Suprapubic skin (tissue), 4 donors: ENCODE data around the gene DENND4C. TPM values are rescaled to one million over a fixed set of nuclear protein-coding genes. Genes with fewer than 3 reads are reported as not detected.
"Not testable (repeated sequence)": the region's sequence is repeated elsewhere in the genome, so short reads cannot be mapped to it uniquely, and the experiment has no call there.

Experiments used
- DNase-seq, 2 donors: peaks; one replicate each; pipeline ENCODE4 v3.0.0-alpha.2; 2019; ENCODE audit warnings: low spot score in 2 of 2
- H3K27ac ChIP-seq: fragments of 200-600 bp; sonication (generic); one replicate; pipeline ENCODE4 v1.5.1; 2019
- H3K27me3 ChIP-seq: fragments of 200-600 bp; sonication (generic); one replicate; pipeline ENCODE4 v1.5.1; 2019
- H3K36me3 ChIP-seq: fragments of 200-600 bp; sonication (generic); one replicate; pipeline ENCODE4 v1.5.1; 2019
- H3K4me1 ChIP-seq: fragments of 200-600 bp; sonication (generic); one replicate; pipeline ENCODE4 v1.5.1; 2019
- H3K4me3 ChIP-seq: fragments of 200-600 bp; sonication (generic); one replicate; pipeline ENCODE4 v1.5.1; 2019; ENCODE audit warnings: mild to moderate bottlenecking
- H3K9me3 ChIP-seq: fragments of 200-600 bp; sonication (generic); one replicate; pipeline ENCODE4 v1.5.1; 2019
- EP300 ChIP-seq: sonication (generic); formaldehyde crosslinking; IDR thresholded peaks from one replicate; pipeline ENCODE4 v1.6.1; 2017; ENCODE audit warnings: antibody characterized with exemption
- POLR2A ChIP-seq, 2 donors: fragments of 450-650 bp; IDR thresholded peaks; one replicate each; pipeline ENCODE4 v1.6.1; 2017; ENCODE audit warnings: antibody characterized with exemption in 2 of 2, mild to moderate bottlenecking in 2 of 2, moderate library complexity in 2 of 2
- POLR2AphosphoS5 ChIP-seq, 3 donors: sonication (generic); formaldehyde crosslinking; IDR thresholded peaks; one replicate each; pipeline ENCODE4 v1.6.1; 2017; ENCODE audit warnings: antibody characterized with exemption in 3 of 3
- whole genome bisulfite sequencing: methylation state at CpG from one replicate; pipeline ENCODE4 v1.1.5; 2018; 5-methylcytosine and 5-hydroxymethylcytosine counted together
- total RNA-seq, 4 donors: library from RNA; depleted of rRNA; stranded (reverse); fragments of >200 nt; gene quantifications; one replicate each; pipeline ENCODE4 v1.1.0, GENCODE V29; 2016
- TF ChIP-seq, protein P1 (sequence below), 2 donors: fragments of 200-600 bp in 1 of 2; fragments of 450-650 bp in 1 of 2; sonication (generic) in 1 of 2; IDR thresholded peaks; one replicate each; pipeline ENCODE4 v1.5.1; 2016 to 2019; ENCODE audit warnings: antibody characterized with exemption in 2 of 2, mild to moderate bottlenecking in 1 of 2, moderate library complexity in 1 of 2

Gene DENND4C
- total RNA-seq, 4 donors from 2014 or later: 69.0 to 211 (median 94.8) TPM

DNA sequence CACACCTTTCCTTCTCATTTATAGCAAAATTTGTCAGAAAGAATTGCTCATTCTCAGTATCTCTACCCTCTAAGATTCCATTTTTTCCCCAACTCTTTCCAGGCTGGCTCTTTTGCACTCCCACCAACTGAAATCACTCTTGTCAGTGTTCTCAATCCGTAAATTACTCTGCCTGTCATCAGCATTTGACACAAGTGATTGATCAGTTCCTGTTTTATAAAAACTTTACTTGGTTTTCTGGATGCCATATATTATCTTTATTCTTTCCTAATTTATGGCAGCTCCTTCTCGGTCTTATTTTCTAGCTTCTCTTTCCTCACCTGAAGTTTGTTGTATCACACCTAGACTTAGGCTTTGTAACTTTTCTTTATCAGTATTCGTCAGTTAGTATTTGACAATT, 16.4 kb downstream of the DENND4C start:
- TF ChIP-seq POLR2A (IDR thresholded peaks at IDR 0.05): no peak
- TF ChIP-seq POLR2AphosphoS5 (IDR thresholded peaks at IDR 0.05): no peak
- TF ChIP-seq EP300: no peak
- TF ChIP-seq, protein P1, sequence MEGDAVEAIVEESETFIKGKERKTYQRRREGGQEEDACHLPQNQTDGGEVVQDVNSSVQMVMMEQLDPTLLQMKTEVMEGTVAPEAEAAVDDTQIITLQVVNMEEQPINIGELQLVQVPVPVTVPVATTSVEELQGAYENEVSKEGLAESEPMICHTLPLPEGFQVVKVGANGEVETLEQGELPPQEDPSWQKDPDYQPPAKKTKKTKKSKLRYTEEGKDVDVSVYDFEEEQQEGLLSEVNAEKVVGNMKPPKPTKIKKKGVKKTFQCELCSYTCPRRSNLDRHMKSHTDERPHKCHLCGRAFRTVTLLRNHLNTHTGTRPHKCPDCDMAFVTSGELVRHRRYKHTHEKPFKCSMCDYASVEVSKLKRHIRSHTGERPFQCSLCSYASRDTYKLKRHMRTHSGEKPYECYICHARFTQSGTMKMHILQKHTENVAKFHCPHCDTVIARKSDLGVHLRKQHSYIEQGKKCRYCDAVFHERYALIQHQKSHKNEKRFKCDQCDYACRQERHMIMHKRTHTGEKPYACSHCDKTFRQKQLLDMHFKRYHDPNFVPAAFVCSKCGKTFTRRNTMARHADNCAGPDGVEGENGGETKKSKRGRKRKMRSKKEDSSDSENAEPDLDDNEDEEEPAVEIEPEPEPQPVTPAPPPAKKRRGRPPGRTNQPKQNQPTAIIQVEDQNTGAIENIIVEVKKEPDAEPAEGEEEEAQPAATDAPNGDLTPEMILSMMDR (IDR thresholded peaks at IDR 0.05): no peak
- WGBS: 73% methylated on average over 3 of the region's 3 CpGs
- DNase-seq: no peak
- Histone ChIP-seq H3K27me3 (no peaks in the 10 kb centered on the region), H3K27ac (no peak overlapping the region), H3K4me1 (peaks cover 9% of the 10 kb centered on the region), H3K4me3 (no peak overlapping the region), H3K36me3 (no peaks in the 10 kb centered on the region), H3K9me3 (no peaks in the 10 kb centered on the region)

DNA sequence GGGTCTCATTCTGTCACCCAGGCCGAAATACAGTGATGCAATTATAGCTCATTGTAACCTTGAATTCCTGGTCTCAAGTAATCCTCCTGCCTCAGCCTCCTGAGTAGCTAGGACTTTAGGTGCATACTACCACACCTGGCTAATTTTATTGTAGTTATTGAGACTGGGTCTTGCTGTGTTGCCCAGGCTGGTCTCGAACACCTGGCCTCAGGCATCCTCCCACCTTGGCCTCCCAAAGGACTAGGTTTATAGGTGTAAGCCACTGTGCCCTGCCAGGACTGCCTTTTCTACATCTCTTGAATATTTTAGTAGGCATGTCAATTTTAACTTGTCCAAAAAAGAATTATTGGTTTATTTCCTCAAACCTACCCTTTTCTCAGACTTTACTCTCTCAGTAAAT, 16.9 kb downstream of the DENND4C start:
- Histone ChIP-seq H3K27ac (no peak overlapping the region), H3K4me3 (no peak overlapping the region), H3K4me1 (peaks cover 9% of the 10 kb centered on the region), H3K9me3 (no peaks in the 10 kb centered on the region), H3K27me3 (no peaks in the 10 kb centered on the region), H3K36me3 (no peaks in the 10 kb centered on the region)
- TF ChIP-seq, protein P1 (IDR thresholded peaks at IDR 0.05): no peak
- TF ChIP-seq EP300 (no peak), POLR2AphosphoS5 (IDR thresholded peaks at IDR 0.05) (no peak), POLR2A (IDR thresholded peaks at IDR 0.05) (no peak)
- 95% methylated on average over 2 of the region's 2 CpGs for WGBS
- DNase-seq: no peak

DNA sequence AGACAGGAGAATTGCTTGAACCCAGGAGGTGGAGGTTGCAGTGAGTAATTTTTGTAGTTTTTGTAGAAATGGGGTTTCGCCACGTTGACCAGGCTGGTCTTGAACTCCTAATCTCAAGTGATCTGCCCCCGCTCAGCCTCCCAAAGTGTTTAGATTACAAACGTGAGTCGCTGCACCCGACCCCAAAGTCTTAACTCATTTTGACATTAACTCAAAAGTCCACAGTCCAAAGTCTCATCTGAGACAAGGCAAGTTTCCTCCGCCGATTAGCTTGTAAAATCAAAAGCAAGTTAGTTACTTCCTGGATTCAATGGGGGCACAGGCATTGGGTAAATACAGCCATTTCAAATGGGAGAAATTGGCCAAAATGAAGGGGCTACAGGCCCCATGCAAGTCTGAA, 19.9 kb downstream of the DENND4C start:
- H3K4me3 ChIP-seq, H3K27ac ChIP-seq, DNase-seq, H3K27me3 ChIP-seq, H3K36me3 ChIP-seq, H3K9me3 ChIP-seq: not testable (repeated sequence)
- WGBS: 84% methylated on average over 8 of the region's 8 CpGs
- H3K4me1 ChIP-seq: peaks cover 23% of the 10 kb centered on the region

DNA sequence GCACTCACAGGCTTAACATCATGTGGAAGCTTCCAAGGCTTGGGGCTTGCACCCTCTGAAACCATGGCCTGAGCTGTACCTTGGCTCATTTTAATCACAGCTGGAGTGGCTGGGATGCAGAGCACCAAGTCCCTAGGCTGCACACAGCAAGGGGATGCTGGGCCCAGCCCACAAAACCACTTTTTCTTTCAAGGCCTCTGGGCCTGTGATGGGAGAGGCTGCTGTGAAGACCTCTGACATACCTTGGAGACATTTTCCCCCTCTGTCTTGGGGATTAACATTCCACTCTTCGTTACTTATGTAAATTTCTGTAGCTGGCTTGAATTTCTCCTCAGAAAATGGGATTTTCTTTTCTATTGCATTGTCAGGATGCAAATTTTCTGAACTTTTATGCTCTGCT, 20.7 kb downstream of the DENND4C start:
- H3K27ac ChIP-seq: not testable (repeated sequence)

DNA sequence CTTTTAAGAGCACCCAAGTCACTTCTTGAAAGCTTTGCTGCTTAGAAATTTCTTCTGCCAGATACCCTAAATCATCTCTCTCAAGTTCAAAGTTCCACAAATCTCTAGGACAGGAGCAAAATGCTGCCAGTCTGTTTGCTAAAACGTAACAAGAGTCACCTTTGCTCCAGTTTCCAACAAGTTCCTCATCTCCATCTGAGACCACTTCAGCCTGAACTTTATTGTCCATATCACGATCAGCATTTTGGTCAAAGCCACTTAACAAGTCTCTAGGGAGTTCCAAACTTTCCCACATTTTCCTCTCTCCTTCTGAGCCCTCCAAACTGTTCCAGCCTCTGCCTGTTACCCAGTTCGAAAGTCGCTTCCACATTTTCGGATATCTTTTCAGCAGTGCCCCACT, 21.1 kb downstream of the DENND4C start:
- H3K9me3 ChIP-seq, DNase-seq, H3K4me3 ChIP-seq, H3K27me3 ChIP-seq, H3K27ac ChIP-seq, H3K36me3 ChIP-seq: not testable (repeated sequence)
- H3K4me1 ChIP-seq: peaks cover 23% of the 10 kb centered on the region
- WGBS: 93% methylated on average over 5 of the region's 5 CpGs

More for the DNA sequence above, 20.7 kb downstream of the DENND4C start:
- H3K36me3 ChIP-seq, DNase-seq, H3K4me3 ChIP-seq, H3K9me3 ChIP-seq, H3K27me3 ChIP-seq: not testable (repeated sequence)
- whole genome bisulfite sequencing: 88% methylated on average over 1 of the region's 1 CpG
- H3K4me1 ChIP-seq: peaks cover 23% of the 10 kb centered on the region

DNA sequence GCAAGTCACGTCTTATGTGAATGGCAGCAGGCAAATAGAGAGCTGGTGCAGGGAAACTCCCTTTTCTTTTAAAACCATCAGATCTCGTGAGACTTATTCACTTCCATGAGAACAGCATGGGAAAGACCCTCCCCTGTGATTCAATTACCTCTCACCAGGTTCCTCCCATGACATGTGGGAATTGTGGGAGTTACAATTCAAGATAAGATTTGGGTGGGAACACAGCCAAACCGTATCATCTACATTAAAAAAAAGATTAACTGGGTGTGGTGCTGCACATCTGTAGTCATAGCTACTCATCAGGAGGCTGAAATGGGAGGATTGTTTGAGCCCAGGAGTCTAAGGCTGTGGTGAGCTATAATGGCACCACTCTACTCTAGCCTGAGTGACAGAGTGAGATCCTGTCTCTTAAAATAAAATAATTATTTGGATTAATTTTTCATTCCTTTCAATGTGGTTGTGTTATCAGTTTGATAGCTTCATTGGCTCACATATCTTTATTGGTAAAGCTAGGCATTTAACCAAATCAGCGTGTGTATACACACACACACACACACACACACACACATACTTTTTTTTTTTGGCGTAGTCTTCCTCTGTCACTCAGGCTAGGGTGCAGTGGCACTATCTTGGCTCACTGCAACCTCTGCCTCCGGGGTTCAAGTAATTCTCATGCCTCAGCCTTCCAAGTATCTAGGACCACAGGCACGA, 21.8 kb downstream of the DENND4C start:
- WGBS: 62% methylated on average over 7 of the region's 7 CpGs

More for the DNA sequence above, 21.8 kb downstream of the DENND4C start:
- TF ChIP-seq POLR2AphosphoS5 (IDR thresholded peaks at IDR 0.05): no peak
- no peak for TF ChIP-seq EP300
- TF ChIP-seq POLR2A (IDR thresholded peaks at IDR 0.05): no peak
- TF ChIP-seq, protein P1 (IDR thresholded peaks at IDR 0.05): no peak
- H3K27me3 ChIP-seq: no peaks in the 10 kb centered on the region
- DNase-seq: no peak
- no peak overlapping the region for H3K27ac ChIP-seq
- no peaks in the 10 kb centered on the region for H3K9me3 ChIP-seq
- H3K36me3 ChIP-seq: no peaks in the 10 kb centered on the region
- H3K4me1 ChIP-seq: peaks cover 23% of the 10 kb centered on the region
- no peak overlapping the region for H3K4me3 ChIP-seq
